ENCODE results near the gene TSHZ2.

Gene TSHZ2

DNA sequence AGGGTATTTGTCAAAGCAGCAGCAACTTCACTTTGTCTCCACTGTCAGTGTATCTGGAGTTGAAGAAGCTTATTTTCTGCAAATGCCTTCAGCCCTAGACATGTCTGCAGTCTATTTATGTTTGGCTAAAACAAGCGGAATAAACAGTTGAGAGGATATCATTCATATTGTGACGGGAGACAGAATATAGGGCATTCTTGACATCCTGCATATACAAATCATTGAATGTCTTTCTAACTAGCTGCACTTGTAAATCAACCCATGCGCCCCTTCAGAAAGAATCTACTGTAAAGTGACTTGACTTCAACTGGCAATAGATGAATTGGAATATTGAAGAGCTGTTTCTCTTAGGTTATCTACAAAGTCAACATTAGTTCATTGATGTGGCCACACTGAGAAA is 258.9 kb downstream of the TSHZ2 start:
- no peak overlapping the region for H3K9ac ChIP-seq (ENCODE audit: low read length)
- no peak for TF ChIP-seq EZH2 (IDR thresholded peaks at IDR 0.05; ENCODE audit: borderline replicate concordance, low read length)
- TF ChIP-seq, protein P1, sequence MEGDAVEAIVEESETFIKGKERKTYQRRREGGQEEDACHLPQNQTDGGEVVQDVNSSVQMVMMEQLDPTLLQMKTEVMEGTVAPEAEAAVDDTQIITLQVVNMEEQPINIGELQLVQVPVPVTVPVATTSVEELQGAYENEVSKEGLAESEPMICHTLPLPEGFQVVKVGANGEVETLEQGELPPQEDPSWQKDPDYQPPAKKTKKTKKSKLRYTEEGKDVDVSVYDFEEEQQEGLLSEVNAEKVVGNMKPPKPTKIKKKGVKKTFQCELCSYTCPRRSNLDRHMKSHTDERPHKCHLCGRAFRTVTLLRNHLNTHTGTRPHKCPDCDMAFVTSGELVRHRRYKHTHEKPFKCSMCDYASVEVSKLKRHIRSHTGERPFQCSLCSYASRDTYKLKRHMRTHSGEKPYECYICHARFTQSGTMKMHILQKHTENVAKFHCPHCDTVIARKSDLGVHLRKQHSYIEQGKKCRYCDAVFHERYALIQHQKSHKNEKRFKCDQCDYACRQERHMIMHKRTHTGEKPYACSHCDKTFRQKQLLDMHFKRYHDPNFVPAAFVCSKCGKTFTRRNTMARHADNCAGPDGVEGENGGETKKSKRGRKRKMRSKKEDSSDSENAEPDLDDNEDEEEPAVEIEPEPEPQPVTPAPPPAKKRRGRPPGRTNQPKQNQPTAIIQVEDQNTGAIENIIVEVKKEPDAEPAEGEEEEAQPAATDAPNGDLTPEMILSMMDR (IDR thresholded peaks at IDR 0.05; ENCODE audit: low read length) = no peak
- peaks cover 7% of the 10 kb centered on the region for H3K4me1 ChIP-seq (ENCODE audit: insufficient read depth, low read length, severe bottlenecking)
- no peaks in the 10 kb centered on the region for H3K9me2 ChIP-seq (ENCODE audit: low read depth, low read length)
- no peaks in the 10 kb centered on the region for H4K20me1 ChIP-seq (ENCODE audit: insufficient read depth, low read length)
- no peak overlapping the region for H3K4me2 ChIP-seq (ENCODE audit: low read length)
- no peaks in the 10 kb centered on the region for H3K9me3 ChIP-seq (ENCODE audit: low read length)
- H3K27ac ChIP-seq (ENCODE audit: low read depth, low read length, poor library complexity, severe bottlenecking) = no peak overlapping the region
- no peaks in the 10 kb centered on the region for H3K36me3 ChIP-seq (ENCODE audit: insufficient read depth, low read length)
- 0 out of 2 replicates have a peak, but pooled peaks cover 8% of the 10 kb centered on the region for H3K27me3 ChIP-seq (ENCODE audit: insufficient read depth, low read length)
- no peak overlapping the region for H3K4me3 ChIP-seq (ENCODE audit: low read depth, low read length, poor library complexity, severe bottlenecking)
- no peak overlapping the region for H2AFZ ChIP-seq (ENCODE audit: low read length)
- H3K79me2 ChIP-seq (ENCODE audit: insufficient read depth, low read length) = no peaks in the 10 kb centered on the region
- H3F3A ChIP-seq (ENCODE audit: insufficient read depth, low read length) = no peaks in the 10 kb centered on the region

DNA sequence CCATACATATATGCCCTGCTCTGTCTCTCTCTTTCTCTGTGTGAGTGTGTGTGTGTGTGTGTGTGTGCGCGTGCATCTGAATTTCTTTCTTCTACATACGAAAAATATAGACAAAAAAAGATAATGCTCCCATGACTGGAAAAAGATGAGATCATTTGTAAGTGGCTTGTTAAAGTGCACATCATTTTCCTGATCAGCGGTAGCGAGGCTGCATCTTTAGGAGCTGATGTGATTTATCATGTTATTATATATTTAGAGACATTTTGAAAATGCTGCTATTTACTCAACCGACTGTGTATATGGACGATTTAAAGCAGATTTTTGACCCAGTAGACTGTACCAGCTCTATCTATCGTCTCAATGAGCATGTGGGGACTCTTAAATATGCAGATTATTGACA is 265.3 kb downstream of the TSHZ2 start:
- H3K4me1 ChIP-seq (ENCODE audit: insufficient read depth, low read length, severe bottlenecking) = no peaks in the 10 kb centered on the region
- H3K27me3 ChIP-seq (ENCODE audit: insufficient read depth, low read length) = 0 out of 2 replicates have a peak, but pooled peaks cover 5% of the 10 kb centered on the region
- no peaks in the 10 kb centered on the region for H3K79me2 ChIP-seq (ENCODE audit: insufficient read depth, low read length)
- no peak overlapping the region for H3K9ac ChIP-seq (ENCODE audit: low read length)
- no peak overlapping the region for H3K4me3 ChIP-seq (ENCODE audit: low read depth, low read length, poor library complexity, severe bottlenecking)
- H3K27ac ChIP-seq (ENCODE audit: low read depth, low read length, poor library complexity, severe bottlenecking) = no peak overlapping the region
- H2AFZ ChIP-seq (ENCODE audit: low read length) = no peak overlapping the region
- no peaks in the 10 kb centered on the region for H3F3A ChIP-seq (ENCODE audit: insufficient read depth, low read length)
- H3K9me3 ChIP-seq (ENCODE audit: low read length) = no peaks in the 10 kb centered on the region
- H3K9me2 ChIP-seq (ENCODE audit: low read depth, low read length) = no peaks in the 10 kb centered on the region
- H3K4me2 ChIP-seq (ENCODE audit: low read length) = no peak overlapping the region
- TF ChIP-seq, protein P1 (IDR thresholded peaks at IDR 0.05; ENCODE audit: low read length) = no peak
- no peak for TF ChIP-seq EZH2 (IDR thresholded peaks at IDR 0.05; ENCODE audit: borderline replicate concordance, low read length)
- no peaks in the 10 kb centered on the region for H4K20me1 ChIP-seq (ENCODE audit: insufficient read depth, low read length)
- H3K36me3 ChIP-seq (ENCODE audit: insufficient read depth, low read length) = no peaks in the 10 kb centered on the region

DNA sequence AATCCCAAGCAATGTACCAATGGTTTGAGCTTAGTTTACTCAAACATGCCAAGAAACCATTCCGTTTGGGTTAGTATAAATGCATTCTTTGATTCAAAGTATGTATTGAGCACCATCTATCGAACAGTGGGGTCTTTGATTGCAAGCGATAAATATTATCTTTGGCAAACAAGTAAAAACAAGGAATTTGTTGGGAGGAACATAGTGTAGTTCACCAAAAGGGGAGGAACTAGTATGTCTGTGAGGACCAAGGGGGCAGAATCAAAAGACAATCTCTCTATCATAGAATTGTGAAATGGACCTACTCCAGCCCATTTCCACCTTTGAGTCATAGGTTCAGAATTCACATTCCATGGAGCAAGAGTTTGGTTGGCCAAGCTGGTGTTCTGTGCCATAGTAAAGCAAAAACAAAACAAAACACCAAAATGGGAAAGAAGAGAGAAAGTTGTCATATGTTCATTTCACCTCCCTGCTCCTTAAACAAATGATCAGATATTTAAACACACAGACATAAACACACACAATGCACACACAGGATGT is 266.0 kb downstream of the TSHZ2 start:
- 0 out of 2 replicates have a peak, but pooled peaks cover 5% of the 10 kb centered on the region for H3K27me3 ChIP-seq (ENCODE audit: insufficient read depth, low read length)
- no peak overlapping the region for H3K4me2 ChIP-seq (ENCODE audit: low read length)
- no peaks in the 10 kb centered on the region for H3K36me3 ChIP-seq (ENCODE audit: insufficient read depth, low read length)
- no peak overlapping the region for H3K27ac ChIP-seq (ENCODE audit: low read depth, low read length, poor library complexity, severe bottlenecking)
- no peaks in the 10 kb centered on the region for H3K9me2 ChIP-seq (ENCODE audit: low read depth, low read length)
- H3K9ac ChIP-seq (ENCODE audit: low read length) = no peak overlapping the region
- H3K79me2 ChIP-seq (ENCODE audit: insufficient read depth, low read length) = no peaks in the 10 kb centered on the region
- H3F3A ChIP-seq (ENCODE audit: insufficient read depth, low read length) = no peaks in the 10 kb centered on the region
- H2AFZ ChIP-seq (ENCODE audit: low read length) = no peak overlapping the region
- no peak overlapping the region for H3K4me3 ChIP-seq (ENCODE audit: low read depth, low read length, poor library complexity, severe bottlenecking)
- no peak for TF ChIP-seq EZH2 (IDR thresholded peaks at IDR 0.05; ENCODE audit: borderline replicate concordance, low read length)
- TF ChIP-seq, protein P1 (IDR thresholded peaks at IDR 0.05; ENCODE audit: low read length) = no peak
- no peaks in the 10 kb centered on the region for H4K20me1 ChIP-seq (ENCODE audit: insufficient read depth, low read length)
- H3K4me1 ChIP-seq (ENCODE audit: insufficient read depth, low read length, severe bottlenecking) = no peaks in the 10 kb centered on the region
- H3K9me3 ChIP-seq (ENCODE audit: low read length) = no peaks in the 10 kb centered on the region

Data from OCI-LY1 (cell line).